K562 (cell line): ENCODE results near the gene ABT1. TPM values are rescaled to one million over a fixed set of nuclear protein-coding genes. Genes with fewer than 3 reads are reported as not detected.
A peak's percentile ranks its signal among the peaks of the same experiment; 100 is the strongest.

Source experiments
- CHD1 ChIP-seq: fragments of 200-600 bp; sonication (generic); IDR thresholded peaks from one replicate; pipeline ENCODE4 v1.6.1; 2012; ENCODE audit warnings: mild to moderate bottlenecking, moderate library complexity, low read length, inconsistent platforms
- ESRRA ChIP-seq: fragments of 450-650 bp; IDR thresholded peaks from 2 replicates; pipeline ENCODE4 v1.6.1; 2014; ENCODE audit warnings: low read depth, mild to moderate bottlenecking, moderate library complexity, borderline replicate concordance
- HDAC6 ChIP-seq: IDR thresholded peaks from 2 replicates; pipeline ENCODE4 v1.6.1; 2012; ENCODE audit warnings: low read depth, mild to moderate bottlenecking, control low read depth, inconsistent platforms, low read length, moderate library complexity
- MXI1 ChIP-seq: IDR thresholded peaks from 2 replicates; pipeline ENCODE4 v1.6.1; 2011; ENCODE audit warnings: low read depth, mild to moderate bottlenecking, improper control_type of control experiment, low read length
- NR1H2 ChIP-seq: sonication (generic); formaldehyde crosslinking; IDR thresholded peaks from 2 replicates; pipeline ENCODE4 v1.4.0; 2020; ENCODE audit warnings: mild to moderate bottlenecking, missing genetic modification reagents
- PRPF4 ChIP-seq: fragments of 200-400 bp; formaldehyde crosslinking; IDR thresholded peaks from one replicate; pipeline ENCODE4 v1.6.1; 2017; ENCODE audit warnings: low read length, low read depth, mild to moderate bottlenecking; ENCODE audit not compliant: insufficient read depth, poor library complexity, severe bottlenecking
- SETDB1 ChIP-seq: IDR thresholded peaks from one replicate; pipeline ENCODE4 v1.6.1; 2012; ENCODE audit warnings: low read length, control low read depth, inconsistent platforms
- ZNF354B ChIP-seq: fragments of 250-450 bp; sonication (Bioruptor Pico); IDR thresholded peaks from 2 replicates; pipeline ENCODE4 v1.4.0; 2020
- polyA plus RNA-seq, 8 experiments: library from polyadenylated mRNA; depleted of rRNA in 4 of 8; stranded (reverse) in 5 of 8; unstranded in 3 of 8; fragments of >200 nt; fragmentation: Nextera tagmentation in 2 of 8; fragmentation: Illumina TruSeq in 1 of 8; extraction: Ambion mirVana in 2 of 8; extraction: Trizol in 1 of 8; gene quantifications; 2 replicates each; pipeline versions ENCODE4 v1.2.1 to v1.2.3, GENCODE V29; 2011 to 2014; ENCODE audit warnings: inconsistent platforms in 1 of 8, missing spikeins in 1 of 8
- total RNA-seq, 7 experiments: library from RNA; depleted of rRNA in 6 of 7; stranded (reverse); fragments of >200 nt in 6 of 7; fragmentation: Illumina TruSeq in 2 of 7; extraction: Trizol in 2 of 7; gene quantifications; 2 replicates each; pipeline versions ENCODE4 v1.2.1 to v1.2.3, GENCODE V29; 2011 to 2021; ENCODE audit warnings: low replicate concordance in 1 of 7
- TF ChIP-seq, protein P1 (sequence below): fragments of 450-650 bp; IDR thresholded peaks from 2 replicates; pipeline ENCODE4 v1.6.1; 2016; ENCODE audit warnings: mild to moderate bottlenecking
- TF ChIP-seq, protein P2 (sequence below), 2 experiments: fragments of 450-650 bp; conservative IDR thresholded peaks; 2 replicates each; pipeline ENCODE4 v1.6.1; 2017; ENCODE audit warnings: mild to moderate bottlenecking in 2 of 2, moderate library complexity in 2 of 2
- TF ChIP-seq, protein P3 (sequence below): fragments of 200-800 bp; sonication (Bioruptor generic); IDR thresholded peaks from 2 replicates; pipeline ENCODE4 v1.6.1; 2017; ENCODE audit warnings: missing genetic modification characterization, missing compliant biosample characterization

The ABT1 gene
- total and polyA plus RNA-seq, 9 of the 15 experiments (the other 6 are each of a cell fraction or from before 2014, with no cell fraction given) = 8.8 to 52.7 (median 40.7) TPM

- TF ChIP-seq PRPF4 (no peak), ZNF354B (peak; percentile 67), CHD1 (no peak), NR1H2 (no peak), SETDB1 (no peak), ESRRA (no peak), MXI1 (no peak), HDAC6 (no peak)
- TF ChIP-seq, protein P1, sequence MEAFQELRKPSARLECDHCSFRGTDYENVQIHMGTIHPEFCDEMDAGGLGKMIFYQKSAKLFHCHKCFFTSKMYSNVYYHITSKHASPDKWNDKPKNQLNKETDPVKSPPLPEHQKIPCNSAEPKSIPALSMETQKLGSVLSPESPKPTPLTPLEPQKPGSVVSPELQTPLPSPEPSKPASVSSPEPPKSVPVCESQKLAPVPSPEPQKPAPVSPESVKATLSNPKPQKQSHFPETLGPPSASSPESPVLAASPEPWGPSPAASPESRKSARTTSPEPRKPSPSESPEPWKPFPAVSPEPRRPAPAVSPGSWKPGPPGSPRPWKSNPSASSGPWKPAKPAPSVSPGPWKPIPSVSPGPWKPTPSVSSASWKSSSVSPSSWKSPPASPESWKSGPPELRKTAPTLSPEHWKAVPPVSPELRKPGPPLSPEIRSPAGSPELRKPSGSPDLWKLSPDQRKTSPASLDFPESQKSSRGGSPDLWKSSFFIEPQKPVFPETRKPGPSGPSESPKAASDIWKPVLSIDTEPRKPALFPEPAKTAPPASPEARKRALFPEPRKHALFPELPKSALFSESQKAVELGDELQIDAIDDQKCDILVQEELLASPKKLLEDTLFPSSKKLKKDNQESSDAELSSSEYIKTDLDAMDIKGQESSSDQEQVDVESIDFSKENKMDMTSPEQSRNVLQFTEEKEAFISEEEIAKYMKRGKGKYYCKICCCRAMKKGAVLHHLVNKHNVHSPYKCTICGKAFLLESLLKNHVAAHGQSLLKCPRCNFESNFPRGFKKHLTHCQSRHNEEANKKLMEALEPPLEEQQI = no peak
- TF ChIP-seq, protein P2, sequence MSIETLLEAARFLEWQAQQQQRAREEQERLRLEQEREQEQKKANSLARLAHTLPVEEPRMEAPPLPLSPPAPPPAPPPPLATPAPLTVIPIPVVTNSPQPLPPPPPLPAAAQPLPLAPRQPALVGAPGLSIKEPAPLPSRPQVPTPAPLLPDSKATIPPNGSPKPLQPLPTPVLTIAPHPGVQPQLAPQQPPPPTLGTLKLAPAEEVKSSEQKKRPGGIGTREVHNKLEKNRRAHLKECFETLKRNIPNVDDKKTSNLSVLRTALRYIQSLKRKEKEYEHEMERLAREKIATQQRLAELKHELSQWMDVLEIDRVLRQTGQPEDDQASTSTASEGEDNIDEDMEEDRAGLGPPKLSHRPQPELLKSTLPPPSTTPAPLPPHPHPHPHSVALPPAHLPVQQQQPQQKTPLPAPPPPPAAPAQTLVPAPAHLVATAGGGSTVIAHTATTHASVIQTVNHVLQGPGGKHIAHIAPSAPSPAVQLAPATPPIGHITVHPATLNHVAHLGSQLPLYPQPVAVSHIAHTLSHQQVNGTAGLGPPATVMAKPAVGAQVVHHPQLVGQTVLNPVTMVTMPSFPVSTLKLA (conservative IDR thresholded peaks at IDR 0.05) = peak in 1 of 2 experiments; percentile 40; a peak in 2 of 4 replicates
- TF ChIP-seq, protein P3, sequence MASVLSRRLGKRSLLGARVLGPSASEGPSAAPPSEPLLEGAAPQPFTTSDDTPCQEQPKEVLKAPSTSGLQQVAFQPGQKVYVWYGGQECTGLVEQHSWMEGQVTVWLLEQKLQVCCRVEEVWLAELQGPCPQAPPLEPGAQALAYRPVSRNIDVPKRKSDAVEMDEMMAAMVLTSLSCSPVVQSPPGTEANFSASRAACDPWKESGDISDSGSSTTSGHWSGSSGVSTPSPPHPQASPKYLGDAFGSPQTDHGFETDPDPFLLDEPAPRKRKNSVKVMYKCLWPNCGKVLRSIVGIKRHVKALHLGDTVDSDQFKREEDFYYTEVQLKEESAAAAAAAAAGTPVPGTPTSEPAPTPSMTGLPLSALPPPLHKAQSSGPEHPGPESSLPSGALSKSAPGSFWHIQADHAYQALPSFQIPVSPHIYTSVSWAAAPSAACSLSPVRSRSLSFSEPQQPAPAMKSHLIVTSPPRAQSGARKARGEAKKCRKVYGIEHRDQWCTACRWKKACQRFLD (CRISPR knock-in tag) = peak; percentile 93
Observed at GRCh38 chr6:26593278-26594130, 3.2 kb upstream of the ABT1 start (continued).
